Activated T-cell treated with anti-CD3 and anti-CD28 coated beads for 48 hours (primary cell): ENCODE data around the gene SCUBE1.

Source experiments
- DNase-seq: peaks from one replicate; pipeline ENCODE4 v3.0.0-alpha.2; 2020; ENCODE audit warnings: low read depth

The SCUBE1 gene

DNA sequence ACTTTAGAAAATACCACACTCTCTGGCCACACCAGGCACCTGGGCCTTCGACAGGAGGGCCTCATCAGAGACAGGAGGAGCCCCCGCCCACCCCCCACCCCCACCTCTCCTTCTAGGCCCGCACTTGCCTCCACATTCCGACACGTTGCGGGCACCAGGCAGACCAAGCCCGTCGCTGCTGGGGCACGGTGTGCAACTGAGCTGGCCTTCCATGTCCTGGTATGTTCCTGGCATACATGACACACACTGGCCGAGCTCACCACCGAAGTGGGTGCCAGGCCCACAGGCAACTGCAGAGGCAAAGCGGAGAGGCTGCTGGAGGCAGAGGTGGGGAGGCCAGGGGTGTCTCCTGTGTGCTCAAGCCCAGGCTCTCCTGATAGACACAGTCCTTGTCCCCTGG is 129.2 kb downstream of the SCUBE1 start:
- no peak for DNase-seq

DNA sequence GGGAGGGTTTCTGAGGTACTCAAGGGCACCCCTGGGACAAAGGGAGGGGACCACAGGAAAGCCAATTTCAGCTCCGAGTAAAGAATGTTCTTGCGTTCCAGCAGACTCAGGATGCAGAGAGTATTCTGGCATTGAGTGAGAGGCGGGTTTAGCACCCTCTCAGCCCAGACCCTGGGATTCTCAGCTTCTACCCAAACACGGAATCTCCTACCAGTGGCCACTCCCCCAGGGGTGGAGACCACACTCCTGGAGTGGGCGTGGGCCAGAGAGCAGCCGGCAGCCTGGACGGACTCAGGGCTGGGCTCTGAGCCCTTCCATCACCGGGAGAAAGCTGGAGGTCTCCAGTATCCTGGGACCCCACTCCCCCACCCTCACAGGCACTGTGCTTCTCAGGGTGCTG is 130.1 kb downstream of the SCUBE1 start:
- DNase-seq = no peak

DNA sequence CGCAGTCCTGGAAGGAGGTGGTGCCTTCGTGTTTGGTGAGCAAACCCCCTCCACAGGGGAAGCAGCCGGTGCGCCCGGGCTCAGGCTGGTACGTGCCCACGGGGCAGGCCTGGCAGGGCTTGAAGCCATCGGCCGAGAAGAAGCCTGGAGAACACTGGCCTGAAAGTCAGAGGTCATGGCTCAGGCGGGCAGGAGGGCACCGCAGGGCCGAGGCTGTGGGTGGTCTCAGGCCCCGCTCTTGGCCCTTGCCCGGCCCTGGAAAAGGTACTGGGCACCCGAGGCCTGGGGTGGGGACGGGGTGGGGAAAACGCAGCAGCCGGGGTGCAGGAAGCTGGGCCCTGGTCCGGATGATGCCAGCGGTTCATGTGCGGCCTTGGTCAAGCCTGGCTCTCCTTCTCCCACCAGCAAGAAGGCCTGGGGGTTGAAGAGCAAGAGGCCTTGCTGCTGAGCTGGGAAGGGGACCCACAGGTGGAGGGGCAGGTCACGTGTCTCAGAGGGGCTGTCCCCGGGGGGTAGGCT is 130.7 kb downstream of the SCUBE1 start:
- no peak for DNase-seq

DNA sequence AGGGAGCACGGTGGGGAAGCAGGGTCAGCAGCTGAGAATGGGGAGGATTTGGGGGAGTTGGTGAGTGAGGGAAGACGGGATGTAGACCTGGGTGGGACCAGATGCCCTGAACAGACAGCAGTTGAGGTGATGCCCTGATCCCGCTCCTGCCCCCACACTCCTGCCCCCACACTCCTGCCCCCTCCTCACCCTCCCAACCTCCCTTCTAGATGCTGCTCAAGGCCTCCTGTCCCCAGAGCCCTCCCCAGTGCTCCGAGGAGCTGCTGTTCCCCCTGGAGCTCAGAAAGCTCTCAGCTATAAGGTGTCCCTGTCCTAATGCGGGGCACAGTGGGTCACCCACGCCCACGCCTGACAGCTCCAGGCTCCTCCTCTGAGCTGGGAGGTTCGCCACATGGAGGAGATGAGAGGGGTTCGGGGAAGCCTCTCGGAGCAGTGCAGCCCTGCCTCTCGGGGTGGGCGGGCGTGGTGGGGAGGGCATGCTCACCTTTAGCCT is 131.2 kb downstream of the SCUBE1 start:
- DNase-seq = no peak

DNA sequence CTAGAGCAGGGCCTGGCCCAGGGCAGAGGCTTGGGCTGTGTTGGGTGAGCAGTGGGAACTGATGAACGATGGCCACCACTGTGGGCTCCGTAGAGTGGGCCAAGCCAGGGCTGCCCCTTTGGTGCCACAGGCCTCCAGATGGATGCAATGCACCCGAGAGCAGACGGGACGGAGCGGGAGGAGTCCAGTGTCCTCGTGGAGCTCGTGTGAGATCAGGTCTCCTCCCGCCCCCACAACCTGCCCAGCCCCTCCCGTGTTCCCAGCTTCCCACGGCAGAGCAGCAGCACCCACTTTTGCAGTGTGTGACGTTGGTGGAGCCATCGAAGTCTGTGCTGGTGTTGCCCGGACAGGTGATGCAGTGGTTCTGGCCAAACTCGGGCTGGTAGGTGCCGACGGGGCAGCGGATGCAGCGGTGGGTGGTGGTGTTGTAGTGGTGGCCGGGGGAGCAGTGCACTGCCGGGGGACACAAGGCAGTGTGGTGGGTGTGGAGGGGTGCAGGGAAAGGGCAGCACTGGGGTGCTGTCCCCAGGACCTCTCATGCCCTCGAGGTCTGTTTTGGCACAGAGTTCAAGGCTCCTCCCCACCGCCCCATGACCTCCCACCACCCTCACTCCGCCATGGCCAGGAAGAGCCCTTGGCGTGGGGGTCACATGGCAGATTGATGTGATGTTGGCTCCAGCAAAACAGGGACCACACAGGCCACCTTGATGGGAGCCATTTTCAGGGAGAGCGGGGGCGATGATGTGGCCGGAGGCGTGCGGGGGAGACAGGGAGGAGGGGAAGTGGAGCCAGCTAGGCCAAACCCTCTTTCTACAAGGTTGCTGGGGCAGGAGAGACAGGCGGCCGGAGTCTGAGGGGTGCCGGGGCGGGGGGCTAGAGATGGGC is 132.3 kb downstream of the SCUBE1 start:
- no peak for DNase-seq

DNA sequence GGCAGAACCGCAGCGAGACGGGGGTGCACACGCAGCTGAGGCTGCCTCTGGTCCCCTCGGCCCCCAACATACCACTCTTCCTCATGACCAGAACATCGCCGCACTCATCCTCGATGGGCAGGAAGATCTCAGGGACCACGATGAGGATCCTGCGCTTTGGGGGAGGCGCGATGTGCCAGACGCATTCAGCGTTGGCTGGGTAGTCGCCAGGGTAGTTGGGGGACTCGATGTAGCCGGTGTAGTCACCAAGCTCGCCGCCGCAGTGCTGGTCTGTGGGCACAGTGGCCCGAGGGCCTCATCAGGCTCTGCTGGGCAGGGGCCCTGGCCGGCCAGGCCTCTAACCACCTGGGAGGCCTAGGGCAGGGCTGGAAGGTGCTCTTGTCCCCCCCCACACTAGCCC is 133.2 kb downstream of the SCUBE1 start:
- DNase-seq = no peak

DNA sequence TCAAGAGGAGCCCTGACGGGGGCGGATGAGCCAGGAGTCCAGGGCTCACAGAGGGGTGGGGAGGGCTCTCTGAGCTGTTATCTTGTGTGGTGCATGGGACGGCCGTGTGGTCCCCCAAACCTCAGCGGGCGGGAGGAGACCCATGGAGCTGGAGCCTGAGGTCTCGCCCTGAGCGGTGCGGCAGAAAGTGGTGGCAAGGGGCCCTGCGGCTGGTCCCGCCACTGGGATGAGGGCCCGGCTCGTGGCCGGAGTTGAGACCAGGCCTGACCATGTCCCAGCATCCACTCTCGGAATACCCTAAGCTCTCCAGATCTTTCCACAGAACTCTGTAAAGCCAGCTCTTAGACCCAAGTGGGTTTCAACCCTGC is 133.7 kb downstream of the SCUBE1 start:
- DNase-seq = no peak

DNA sequence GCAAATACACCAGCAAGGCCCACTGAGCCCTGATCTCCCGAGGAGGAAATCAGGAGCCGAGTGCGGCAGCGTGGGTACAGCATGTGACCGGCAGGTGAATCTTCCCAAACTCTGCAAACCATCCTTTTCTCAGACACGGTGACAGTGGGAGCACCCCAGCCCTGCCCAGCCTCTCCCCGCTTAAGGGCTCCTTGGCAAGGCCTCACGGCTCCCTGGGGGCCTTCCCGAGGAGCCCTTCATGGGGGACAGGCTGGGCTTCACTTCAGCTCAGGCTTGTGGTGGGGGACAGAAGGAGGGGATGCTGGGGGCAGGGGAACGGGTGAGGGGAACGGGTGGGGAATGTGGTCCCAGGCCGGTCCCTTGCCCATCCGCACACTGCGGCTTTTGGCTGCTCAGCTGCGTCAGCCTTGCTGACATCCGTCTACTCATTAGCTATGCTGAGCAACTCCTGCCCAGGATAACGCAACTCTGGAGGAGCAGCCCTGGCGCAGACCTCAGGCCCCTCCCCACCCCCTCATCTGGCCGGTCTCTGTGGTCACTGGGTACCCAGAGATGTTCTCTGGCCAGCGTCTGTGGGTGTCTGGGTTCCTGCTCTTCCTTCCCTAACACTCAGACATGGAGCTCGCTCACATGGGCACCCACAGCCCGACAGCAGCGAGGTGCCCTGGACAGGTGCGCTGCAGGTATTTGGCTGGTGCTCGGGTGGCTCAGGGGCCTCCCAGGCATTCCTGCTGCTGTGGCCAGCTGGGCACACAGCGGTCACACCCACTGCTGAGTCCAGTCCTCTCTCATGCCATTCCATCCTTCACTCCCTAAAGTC is 134.3 kb downstream of the SCUBE1 start:
- no peak for DNase-seq

DNA sequence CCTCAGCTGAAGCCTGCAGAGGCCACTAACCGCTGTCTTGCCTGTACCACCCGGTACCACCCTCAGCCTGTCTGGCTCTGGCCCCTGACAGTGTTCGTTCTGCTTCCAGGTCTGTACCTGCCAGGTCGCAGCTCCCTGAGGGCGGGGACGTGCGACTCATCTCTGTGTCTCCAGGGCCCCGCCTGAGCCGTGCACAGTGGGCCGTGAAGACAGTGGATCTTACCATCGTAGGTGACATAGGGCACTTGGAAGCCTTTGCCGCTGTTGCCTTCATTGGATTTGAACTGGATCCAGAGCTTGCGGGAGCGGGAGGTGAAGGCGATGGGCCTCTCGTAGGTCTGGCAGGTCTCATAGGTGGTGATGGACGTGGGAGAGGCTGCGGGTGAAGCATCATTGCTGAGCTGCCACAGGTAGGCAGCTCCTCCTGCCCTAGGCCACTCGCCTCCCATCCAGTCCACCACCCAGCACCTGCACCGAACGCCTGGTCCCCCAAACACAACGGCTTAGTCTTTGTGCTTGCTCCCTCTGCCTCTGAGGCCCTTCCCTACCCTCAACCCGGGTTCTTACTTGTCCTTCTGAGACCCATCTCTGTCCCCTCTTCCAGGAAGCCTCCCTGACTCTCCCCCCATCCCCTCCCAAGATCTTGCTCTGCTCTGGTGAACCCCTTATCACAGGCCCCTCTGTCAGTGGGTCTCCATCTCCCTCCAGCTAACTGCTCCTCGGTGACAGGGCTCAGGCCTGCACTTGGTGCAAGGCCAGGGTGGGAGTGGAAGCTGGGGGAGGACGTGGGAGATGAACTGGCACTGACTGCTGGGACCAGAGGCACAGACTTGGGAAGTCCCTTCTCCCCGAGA is 135.1 kb downstream of the SCUBE1 start:
- DNase-seq = no peak

DNA sequence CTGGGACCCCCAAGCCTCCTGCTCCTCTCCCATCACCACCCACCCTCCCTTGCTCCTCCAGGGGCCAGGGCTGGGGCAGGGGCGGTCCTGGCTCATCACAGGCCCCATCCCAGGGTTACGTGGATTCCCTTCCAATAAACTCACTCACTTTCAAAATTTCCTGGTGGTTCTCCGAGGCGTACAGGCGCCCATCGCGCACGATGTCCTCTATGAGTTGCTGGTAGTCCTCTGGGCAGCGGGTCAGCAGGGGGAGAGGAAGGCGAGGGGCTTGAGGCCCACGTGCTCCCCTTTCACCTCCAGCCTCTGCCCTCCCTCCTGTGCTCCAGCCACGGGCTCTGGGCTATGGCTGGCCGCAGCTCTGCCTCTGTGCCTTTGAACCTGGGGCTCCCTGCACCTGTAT is 135.8 kb downstream of the SCUBE1 start:
- no peak for DNase-seq

DNA sequence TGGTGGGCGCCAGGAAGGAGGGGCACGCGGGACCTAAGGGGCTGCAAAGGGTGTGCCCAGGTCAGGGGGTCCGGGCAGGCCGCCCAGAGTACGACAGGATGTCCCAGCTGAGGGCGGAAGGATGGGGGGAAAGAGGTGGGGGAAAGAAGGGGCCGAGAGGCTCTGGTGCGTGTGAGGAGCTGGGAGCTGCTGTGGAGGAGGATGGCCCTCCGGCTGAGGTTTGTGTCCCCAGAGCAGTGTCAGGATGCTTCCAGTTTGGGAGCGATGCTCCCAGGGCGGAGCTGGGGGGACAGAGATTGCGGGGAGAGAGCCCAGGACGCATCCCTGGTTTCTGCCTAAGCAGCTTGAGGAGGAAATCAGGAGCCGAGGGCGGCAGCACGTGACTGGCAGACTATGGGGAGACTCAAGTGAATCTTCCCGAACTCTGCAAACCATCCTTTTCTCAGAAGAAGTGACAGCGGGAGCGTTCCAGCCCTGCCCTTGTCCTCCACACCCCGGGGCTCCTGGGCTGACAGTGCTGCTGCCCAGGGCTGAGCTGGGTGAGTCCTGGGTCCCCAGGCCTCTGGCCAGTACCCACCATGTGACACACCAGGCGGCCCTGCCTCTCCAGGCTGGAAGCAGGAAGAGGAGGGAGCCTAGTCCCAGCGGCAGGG is 136.5 kb downstream of the SCUBE1 start:
- no peak for DNase-seq

DNA sequence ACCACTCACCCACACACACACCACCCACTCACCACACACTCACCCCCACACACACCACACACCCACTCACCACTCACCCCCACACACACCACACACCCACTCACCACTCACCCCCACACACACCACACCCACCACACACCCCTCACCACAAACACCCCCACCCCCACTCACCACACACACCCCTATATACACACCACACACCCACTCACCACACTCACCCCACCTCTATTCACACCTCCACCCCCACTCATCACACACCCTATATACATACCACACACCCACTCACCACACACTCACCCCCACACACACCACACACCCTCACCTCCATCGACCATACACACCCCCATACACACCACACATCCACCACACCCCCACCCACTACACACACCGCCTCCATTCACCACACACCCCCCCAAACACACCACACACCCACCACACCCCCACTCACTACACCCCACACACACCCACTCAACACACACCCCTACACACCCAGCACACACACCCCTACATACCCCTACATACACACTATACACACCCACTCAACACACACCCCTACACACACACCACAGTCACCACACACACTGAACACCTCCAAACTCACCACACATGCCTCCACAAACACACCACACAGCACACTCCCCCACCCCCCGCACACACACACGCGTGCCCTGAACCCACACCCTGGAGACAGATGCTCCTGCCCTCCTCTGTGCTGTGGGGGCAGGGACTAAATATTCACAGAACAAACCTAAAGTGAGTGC is 137.2 kb downstream of the SCUBE1 start:
- DNase-seq = no peak

DNA sequence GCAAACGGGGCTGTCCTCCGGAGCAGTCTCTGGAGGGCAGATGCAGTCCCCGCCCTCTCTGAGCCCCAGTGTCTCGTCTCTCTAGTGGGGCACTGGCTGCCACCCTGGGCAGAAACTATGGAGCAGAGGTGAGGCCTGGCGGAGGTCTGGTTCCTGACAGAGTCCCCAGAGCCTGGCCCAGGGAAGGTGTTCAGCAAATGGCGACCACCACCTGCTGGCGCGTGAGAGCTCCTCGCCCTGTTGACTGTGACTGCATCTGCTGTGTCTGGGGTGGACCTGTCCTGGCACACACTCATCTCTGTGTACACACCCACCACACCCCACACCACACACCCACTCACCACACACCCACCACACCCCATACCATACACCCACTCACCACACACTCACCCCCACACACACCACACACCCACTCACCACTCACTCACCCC is 137.9 kb downstream of the SCUBE1 start:
- DNase-seq = no peak

DNA sequence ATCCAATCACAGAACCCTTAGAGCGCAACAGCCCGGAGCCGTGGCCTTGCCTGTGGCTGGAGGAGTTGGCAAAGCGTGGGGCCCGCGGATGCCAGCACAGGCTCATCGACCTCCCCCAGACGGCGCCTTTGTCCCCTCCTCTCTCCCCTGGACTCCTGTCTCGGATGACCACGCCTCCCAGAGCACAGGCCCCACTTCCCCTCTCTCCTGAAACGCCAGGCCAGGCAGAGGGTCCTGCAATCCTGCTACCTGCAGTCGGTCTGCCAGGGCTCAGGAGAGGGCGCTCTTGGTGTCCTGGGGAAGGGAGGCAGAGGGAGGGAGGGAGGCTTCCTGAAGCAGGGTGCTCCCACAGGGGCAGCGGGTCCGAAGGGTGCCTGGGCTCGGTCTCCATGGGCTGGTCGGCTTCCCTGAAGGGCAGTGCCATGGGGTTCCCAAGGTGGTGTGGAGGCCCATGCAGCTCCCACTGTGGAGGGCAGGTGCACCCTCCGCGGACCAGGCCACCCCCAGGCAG is 139.6 kb downstream of the SCUBE1 start:
- DNase-seq = no peak

DNA sequence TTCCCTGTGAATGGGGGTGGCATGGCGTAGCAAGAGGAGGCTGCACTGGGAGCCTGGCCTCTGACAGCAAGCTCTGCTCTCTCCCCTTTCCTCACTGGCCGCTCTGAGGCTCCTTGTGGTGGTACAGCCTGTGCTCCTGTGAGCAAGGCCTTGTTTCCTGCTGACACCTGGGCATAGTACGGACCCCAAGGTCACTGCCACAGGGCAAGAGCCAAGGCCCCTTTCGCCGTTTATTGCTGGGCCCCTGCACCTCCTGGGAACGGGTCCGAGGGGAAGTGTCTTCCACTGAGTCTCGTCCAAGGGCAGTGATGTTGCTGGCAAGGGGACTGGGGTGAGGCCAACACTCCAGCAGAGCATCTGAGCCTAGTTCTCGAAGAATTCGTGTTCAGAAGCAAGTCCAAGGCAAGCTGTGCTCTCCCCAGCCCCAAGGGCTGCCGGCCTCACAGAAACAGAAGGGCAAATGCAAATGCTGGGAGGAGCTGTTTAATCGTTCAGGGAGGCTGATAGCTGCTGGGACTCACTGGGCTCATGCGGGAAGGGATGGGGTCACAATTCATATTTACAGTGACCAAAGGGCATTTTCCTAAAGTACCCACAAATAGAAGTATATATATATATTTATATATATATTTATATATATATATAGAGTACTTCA is 140.3 kb downstream of the SCUBE1 start:
- no peak for DNase-seq

DNA sequence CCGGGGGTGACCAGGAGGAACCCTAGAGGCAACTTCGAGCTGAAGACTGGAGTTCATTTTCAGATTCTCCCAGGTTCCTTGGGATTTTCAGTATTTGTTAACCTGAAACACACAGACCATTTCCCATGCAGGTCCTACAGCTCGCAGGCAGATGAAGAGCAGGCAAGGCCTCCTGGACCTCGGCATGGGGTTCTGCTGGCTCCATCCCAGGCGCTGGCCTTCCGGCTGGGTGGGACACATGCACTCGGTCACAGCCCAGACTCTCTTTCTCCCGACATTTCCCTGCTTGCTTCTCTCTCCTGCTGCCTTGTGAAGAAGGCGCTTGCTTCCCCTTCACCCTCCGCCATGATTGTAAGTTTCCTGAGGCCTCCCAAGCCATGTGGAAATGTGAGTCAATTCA is 140.8 kb downstream of the SCUBE1 start:
- DNase-seq = no peak

DNA sequence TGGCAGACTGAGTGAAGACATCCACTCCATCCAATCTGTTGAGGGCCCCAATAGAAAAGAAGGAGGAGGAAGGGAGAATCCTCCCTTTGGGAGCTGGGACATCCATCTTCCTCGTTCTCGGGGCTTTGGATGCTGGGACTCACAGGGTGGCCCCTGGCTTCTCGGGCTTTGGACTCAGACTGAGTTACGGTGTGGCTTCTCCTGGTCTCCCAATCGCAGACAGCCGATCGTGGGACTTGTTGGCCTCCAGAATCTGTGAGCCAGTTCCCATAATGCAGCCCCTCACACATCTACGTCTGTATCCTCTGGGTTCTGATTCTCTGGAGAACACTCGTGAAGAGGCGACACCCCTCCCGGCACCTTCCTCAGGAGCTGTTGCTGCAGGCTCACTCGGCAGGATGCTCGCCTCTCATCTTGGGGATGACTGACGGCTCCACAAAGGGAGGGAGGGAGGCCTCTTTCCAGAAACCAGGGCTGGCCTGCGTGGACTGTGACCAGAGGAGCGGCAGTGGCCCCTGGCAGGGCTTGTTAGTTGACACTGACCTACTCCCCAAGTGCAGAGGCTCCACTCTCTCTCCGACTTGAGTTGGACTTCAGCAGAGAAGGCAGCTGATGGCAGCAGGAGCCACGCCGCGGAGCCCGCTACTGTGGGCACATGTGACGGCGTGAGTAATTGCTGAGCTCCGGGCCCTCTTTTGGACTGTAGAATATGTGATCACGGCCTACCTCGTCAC is 141.5 kb downstream of the SCUBE1 start:
- DNase-seq = no peak

DNA sequence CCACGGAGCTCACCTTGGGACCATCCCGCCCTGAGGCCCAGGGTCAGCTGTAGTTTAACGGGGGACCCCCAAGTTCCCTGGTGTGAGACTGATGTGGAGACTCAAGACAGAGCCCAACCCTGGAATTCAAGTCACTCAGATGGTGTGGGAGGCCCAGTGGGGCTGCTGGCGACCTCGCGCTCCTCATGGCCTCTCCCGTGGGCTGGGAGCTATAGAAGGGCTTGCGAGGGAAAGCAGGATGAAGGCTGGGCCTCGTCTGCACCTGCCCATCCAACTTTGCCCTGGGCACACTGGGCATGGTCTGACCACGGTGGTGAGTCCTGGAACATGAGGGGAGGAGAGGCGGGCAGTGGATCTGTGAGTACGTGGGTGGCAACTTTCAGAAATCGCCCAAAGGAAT is 142.6 kb downstream of the SCUBE1 start:
- DNase-seq = no peak

DNA sequence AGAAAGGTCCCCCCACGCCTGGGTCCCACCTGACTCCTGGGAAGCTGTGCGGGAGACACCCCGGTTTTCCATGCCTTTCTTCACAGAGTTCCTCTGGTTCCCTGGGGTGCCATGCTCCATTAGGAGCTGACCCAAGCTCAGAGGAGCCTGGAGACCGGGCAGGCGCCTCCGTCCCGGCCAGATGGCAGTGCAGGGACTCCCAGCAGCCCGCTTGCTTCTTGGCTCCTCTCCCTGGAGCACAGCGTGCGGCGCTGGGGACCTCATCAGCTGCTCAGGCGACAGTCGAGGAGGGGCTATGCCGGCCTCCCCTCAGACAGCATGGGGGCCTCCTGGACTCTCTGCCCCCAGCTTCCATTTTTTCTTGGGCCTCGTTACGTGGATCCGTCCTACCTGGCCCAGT is 143.1 kb downstream of the SCUBE1 start:
- no peak for DNase-seq
